Measurements from ENCODE around the gene TRPT1. TPM values are rescaled to one million over a fixed set of nuclear protein-coding genes. Genes with fewer than 3 reads are reported as not detected.

The TRPT1 gene
- total and polyA plus RNA-seq, 9 of the 15 experiments (the other 6 are each of a cell fraction or from before 2014, with no cell fraction given): 4.6 to 41.7 (median 23.1) TPM

GRCh38 chr11:64245797-64246620 lies 20.0 kb upstream of the TRPT1 start (continued):
- TF ChIP-seq FOXA3 (CRISPR knock-in tag; conservative IDR thresholded peaks at IDR 0.05 in 1 of 2, IDR thresholded peaks at IDR 0.05 in 1 of 2) (no peak), YY1 (IDR thresholded peaks at IDR 0.05; ENCODE audit: borderline replicate concordance in 1 of 3, control insufficient read depth in 1 of 3, extremely low read depth in 1 of 3, insufficient read depth in 3 of 3, insufficient read length in 1 of 3, insufficient replicate concordance in 2 of 3, low read depth in 1 of 3, low read length in 2 of 3) (peak in 2 of 3 experiments; percentile 62 to 80), ZNF133 (CRISPR knock-in tag; IDR thresholded peaks at IDR 0.05) (no peak), MCM2 (IDR thresholded peaks at IDR 0.05; ENCODE audit: low read depth) (no peak), TRIM24 (IDR thresholded peaks at IDR 0.05) (peak in 1 of 2 experiments; percentile 92; a peak in 2 of 4 replicates), HDGF (IDR thresholded peaks at IDR 0.05) (peak; percentile 55; the same call in 1 of the 2 replicates), EP400 (IDR thresholded peaks at IDR 0.05) (peak; percentile 87), IRF2 (CRISPR knock-in tag; IDR thresholded peaks at IDR 0.05) (0 out of 2 replicates have a peak, but pooled peaks have one; percentile 50), GTF2B (IDR thresholded peaks at IDR 0.05; ENCODE audit: extremely low read depth, insufficient read length) (no peak), SIN3A (IDR thresholded peaks at IDR 0.05; ENCODE audit: borderline replicate concordance in 2 of 2, control insufficient read depth in 1 of 2, low read depth in 2 of 2, low read length in 2 of 2) (peak; percentile 25 to 75; a peak in 1 of 4 replicates), NCOR1 (IDR thresholded peaks at IDR 0.05) (peak; percentile 45), RNF2 (IDR thresholded peaks at IDR 0.05) (no peak), FOSL1 (tag; conservative IDR thresholded peaks at IDR 0.05) (peak; percentile 84), CBX5 (IDR thresholded peaks at IDR 0.05; ENCODE audit: borderline replicate concordance, low read depth) (no peak), NR2C1 (IDR thresholded peaks at IDR 0.05) (0 out of 2 replicates have a peak, but pooled peaks have one; percentile 8), NR2C1 (tag; IDR thresholded peaks at IDR 0.05) (peak; percentile 7; the same call in 1 of the 2 replicates), NONO (IDR thresholded peaks at IDR 0.05; ENCODE audit: low read depth in 2 of 2, low read length in 1 of 2) (peak in 1 of 2 experiments; percentile 56; a peak in 1 of 4 replicates), DPF2 (IDR thresholded peaks at IDR 0.05) (peak; percentile 73), ZFP30 (CRISPR knock-in tag; IDR thresholded peaks at IDR 0.05; ENCODE audit: borderline replicate concordance) (no peak), CHD2 (IDR thresholded peaks at IDR 0.05; ENCODE audit: low read depth, low read length) (peak; percentile 22; the same call in 1 of the 2 replicates), HSF4 (CRISPR knock-in tag; IDR thresholded peaks at IDR 0.05; ENCODE audit: borderline replicate concordance) (no peak)
- TF ChIP-seq, protein P1, sequence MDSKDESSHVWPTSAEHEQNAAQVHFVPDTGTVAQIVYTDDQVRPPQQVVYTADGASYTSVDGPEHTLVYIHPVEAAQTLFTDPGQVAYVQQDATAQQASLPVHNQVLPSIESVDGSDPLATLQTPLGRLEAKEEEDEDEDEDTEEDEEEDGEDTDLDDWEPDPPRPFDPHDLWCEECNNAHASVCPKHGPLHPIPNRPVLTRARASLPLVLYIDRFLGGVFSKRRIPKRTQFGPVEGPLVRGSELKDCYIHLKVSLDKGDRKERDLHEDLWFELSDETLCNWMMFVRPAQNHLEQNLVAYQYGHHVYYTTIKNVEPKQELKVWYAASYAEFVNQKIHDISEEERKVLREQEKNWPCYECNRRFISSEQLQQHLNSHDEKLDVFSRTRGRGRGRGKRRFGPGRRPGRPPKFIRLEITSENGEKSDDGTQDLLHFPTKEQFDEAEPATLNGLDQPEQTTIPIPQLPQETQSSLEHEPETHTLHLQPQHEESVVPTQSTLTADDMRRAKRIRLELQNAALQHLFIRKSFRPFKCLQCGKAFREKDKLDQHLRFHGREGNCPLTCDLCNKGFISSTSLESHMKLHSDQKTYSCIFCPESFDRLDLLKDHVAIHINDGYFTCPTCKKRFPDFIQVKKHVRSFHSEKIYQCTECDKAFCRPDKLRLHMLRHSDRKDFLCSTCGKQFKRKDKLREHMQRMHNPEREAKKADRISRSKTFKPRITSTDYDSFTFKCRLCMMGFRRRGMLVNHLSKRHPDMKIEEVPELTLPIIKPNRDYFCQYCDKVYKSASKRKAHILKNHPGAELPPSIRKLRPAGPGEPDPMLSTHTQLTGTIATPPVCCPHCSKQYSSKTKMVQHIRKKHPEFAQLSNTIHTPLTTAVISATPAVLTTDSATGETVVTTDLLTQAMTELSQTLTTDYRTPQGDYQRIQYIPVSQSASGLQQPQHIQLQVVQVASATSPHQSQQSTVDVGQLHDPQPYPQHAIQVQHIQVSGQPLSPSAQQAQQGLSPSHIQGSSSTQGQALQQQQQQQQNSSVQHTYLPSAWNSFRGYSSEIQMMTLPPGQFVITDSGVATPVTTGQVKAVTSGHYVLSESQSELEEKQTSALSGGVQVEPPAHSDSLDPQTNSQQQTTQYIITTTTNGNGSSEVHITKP (IDR thresholded peaks at IDR 0.05; ENCODE audit: partially characterized antibody): peak; percentile 58
- TF ChIP-seq, protein P2, sequence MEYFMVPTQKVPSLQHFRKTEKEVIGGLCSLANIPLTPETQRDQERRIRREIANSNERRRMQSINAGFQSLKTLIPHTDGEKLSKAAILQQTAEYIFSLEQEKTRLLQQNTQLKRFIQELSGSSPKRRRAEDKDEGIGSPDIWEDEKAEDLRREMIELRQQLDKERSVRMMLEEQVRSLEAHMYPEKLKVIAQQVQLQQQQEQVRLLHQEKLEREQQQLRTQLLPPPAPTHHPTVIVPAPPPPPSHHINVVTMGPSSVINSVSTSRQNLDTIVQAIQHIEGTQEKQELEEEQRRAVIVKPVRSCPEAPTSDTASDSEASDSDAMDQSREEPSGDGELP (CRISPR knock-in tag; IDR thresholded peaks at IDR 0.05; ENCODE audit: borderline replicate concordance): peak; percentile 65; the same call in 1 of the 2 replicates
